Osteocyte (in vitro differentiated cells): Measurements from ENCODE around the gene EMCN. TPM values are rescaled to one million over a fixed set of nuclear protein-coding genes. Genes with fewer than 3 reads are reported as not detected.

Source experiments
- DNase-seq: peaks from one replicate; pipeline ENCODE4 v3.0.0; 2021; ENCODE audit warnings: mixed read lengths; ENCODE audit not compliant: unreplicated experiment; ENCODE audit errors: extremely low spot score
- H3K27ac Mint-ChIP-seq: one replicate; pipeline ENCODE4 v1.8.0; 2021; ENCODE audit warnings: mild to moderate bottlenecking, mixed read lengths; ENCODE audit not compliant: unreplicated experiment
- H3K27me3 Mint-ChIP-seq: one replicate; pipeline ENCODE4 v1.8.0; 2021; ENCODE audit warnings: mixed read lengths; ENCODE audit not compliant: unreplicated experiment
- H3K36me3 Mint-ChIP-seq: one replicate; pipeline ENCODE4 v1.8.0; 2021; ENCODE audit warnings: mixed read lengths; ENCODE audit not compliant: unreplicated experiment
- H3K4me1 Mint-ChIP-seq: one replicate; pipeline ENCODE4 v1.8.0; 2021; ENCODE audit warnings: mixed read lengths; ENCODE audit not compliant: unreplicated experiment
- H3K4me3 Mint-ChIP-seq: one replicate; pipeline ENCODE4 v1.8.0; 2021; ENCODE audit warnings: mild to moderate bottlenecking, moderate library complexity, mixed read lengths; ENCODE audit not compliant: unreplicated experiment
- H3K9me3 Mint-ChIP-seq: one replicate; pipeline ENCODE4 v1.8.0; 2021; ENCODE audit warnings: mixed read lengths; ENCODE audit not compliant: unreplicated experiment
- CTCF ChIP-seq: fragments of 200-600 bp; sonication (generic); IDR thresholded peaks from 2 replicates; pipeline ENCODE4 v1.5.0; 2021; ENCODE audit warnings: antibody characterized with exemption, mild to moderate bottlenecking, moderate library complexity
- total RNA-seq: library from RNA; stranded (reverse); gene quantifications from 2 replicates; pipeline ENCODE4 v1.2.1, GENCODE V29; 2021

EMCN gene
- total RNA-seq, 1 donor from 2014 or later = 4.1 TPM

- no peaks in the 10 kb centered on the region for H3K27me3 Mint-ChIP-seq
- no peak for DNase-seq
- peaks cover 31% of the 10 kb centered on the region for H3K4me1 Mint-ChIP-seq
Observed at GRCh38 chr4:100424376-100424775, 93.4 kb downstream of the EMCN start.

GRCh38 chr4:100422894-100423293 lies 94.9 kb downstream of the EMCN start:
- DNase-seq = no peak
- no peak for TF ChIP-seq CTCF
- Mint-ChIP-seq H3K9me3 (no peaks in the 10 kb centered on the region), H3K4me3 (no peak overlapping the region), H3K36me3 (no peaks in the 10 kb centered on the region), H3K4me1 (peaks cover 28% of the 10 kb centered on the region), H3K27ac (no peak overlapping the region), H3K27me3 (no peaks in the 10 kb centered on the region)

More at GRCh38 chr4:100424376-100424775, 93.4 kb downstream of the EMCN start:
- H3K4me3 Mint-ChIP-seq = no peak overlapping the region
- no peaks in the 10 kb centered on the region for H3K36me3 Mint-ChIP-seq
- no peak overlapping the region for H3K27ac Mint-ChIP-seq
- H3K9me3 Mint-ChIP-seq = no peaks in the 10 kb centered on the region
- no peak for TF ChIP-seq CTCF

- no peaks in the 10 kb centered on the region for H3K27me3 Mint-ChIP-seq
- H3K36me3 Mint-ChIP-seq = no peaks in the 10 kb centered on the region
- peak; percentile 82 for TF ChIP-seq CTCF
- peaks cover 28% of the 10 kb centered on the region for H3K4me1 Mint-ChIP-seq
- peak overlapping the region; percentile 56 for H3K4me3 Mint-ChIP-seq
- no peak for DNase-seq
- no peaks in the 10 kb centered on the region for H3K9me3 Mint-ChIP-seq
- peak overlapping the region; percentile 68 for H3K27ac Mint-ChIP-seq
Observed at GRCh38 chr4:100421361-100421978, 96.4 kb downstream of the EMCN start.

- no peak for TF ChIP-seq CTCF
- Mint-ChIP-seq H3K4me3 (no peak overlapping the region), H3K27me3 (no peaks in the 10 kb centered on the region), H3K36me3 (no peaks in the 10 kb centered on the region), H3K4me1 (peaks cover 23% of the 10 kb centered on the region), H3K27ac (peak overlapping the region; percentile 68), H3K9me3 (no peaks in the 10 kb centered on the region)
- no peak for DNase-seq
Observed at GRCh38 chr4:100420571-100420970, 97.3 kb downstream of the EMCN start.

- Mint-ChIP-seq H3K9me3 (no peaks in the 10 kb centered on the region), H3K4me3 (no peak overlapping the region), H3K27me3 (no peaks in the 10 kb centered on the region), H3K27ac (no peak overlapping the region), H3K36me3 (no peaks in the 10 kb centered on the region), H3K4me1 (peaks cover 14% of the 10 kb centered on the region)
- DNase-seq = no peak
- TF ChIP-seq CTCF = no peak
Observed at GRCh38 chr4:100417565-100417964, 100.3 kb downstream of the EMCN start.
